ENCODE data around the gene TIMM17B.

TIMM17B gene

DNA sequence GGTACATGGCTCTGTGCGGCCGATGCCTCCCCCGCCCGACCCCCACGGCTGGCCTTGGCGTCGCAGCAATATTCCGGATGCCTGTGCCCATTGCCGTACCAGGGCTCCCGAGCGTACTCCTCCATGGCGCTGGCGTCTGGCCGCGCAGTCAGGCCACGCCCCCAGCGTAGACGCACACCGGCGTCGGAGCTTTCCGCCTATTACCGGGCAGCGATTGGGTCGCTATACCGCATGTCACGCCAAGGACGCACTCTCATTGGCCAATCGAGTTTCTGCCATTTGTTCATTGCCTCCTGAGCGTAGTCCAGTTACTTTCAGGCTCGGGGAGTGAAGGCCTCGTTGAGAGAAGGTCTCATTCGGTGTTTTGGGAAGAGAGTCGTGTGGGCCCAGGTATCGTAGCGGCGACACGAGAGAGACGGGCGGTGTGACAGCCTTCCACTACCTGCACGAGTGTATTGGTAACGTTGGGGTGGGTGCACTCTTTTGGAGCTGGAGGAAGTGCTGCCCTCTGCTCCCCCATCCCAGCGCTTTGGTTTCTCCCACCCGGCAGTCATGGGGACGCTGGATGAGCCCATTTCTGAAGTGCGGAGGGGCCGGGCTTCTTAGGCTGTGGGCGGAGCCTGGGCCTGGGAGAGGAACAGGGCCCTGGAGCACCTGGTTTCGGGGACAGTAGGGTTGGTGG is at the start of gene TIMM17B, which contains the start of gene PQBP1:
TSS of gene TIMM17B (minus strand) at position 144 of the 682 bp plus-strand sequence. CDS start at position 125, 19 bp downstream.
TSS of gene PQBP1 (plus strand) at position 306 of the 682 bp plus-strand sequence. CDS start 580 bp downstream, outside the sequence.
- H4K20me1 ChIP-seq, result peaks cover 33% of the 10 kb centered on the region
- H3K4me1 ChIP-seq, result peaks cover 22% of the 10 kb centered on the region
- peak within 1 kb of the TSS; percentile 89 for H3K27ac ChIP-seq
- H3K4me3 ChIP-seq, result peak within 1 kb of the TSS; percentile 76
- peaks cover 47% of the 10 kb centered on the region for H3K36me3 ChIP-seq
- TF ChIP-seq Cebpa-rat (IDR thresholded peaks at IDR 0.05), result no peak
- peak within 1 kb of the TSS; percentile 74 for H3K4me2 ChIP-seq
- peaks cover 11% of the 10 kb centered on the region; the same call in 1 of the 2 replicates for H3K9me3 ChIP-seq
- H3K9ac ChIP-seq, result peak within 1 kb of the TSS; percentile 87
- peaks cover 20% of the 10 kb centered on the region for H3K27me3 ChIP-seq

GRCh38 chrX:48945517-48946348 is 48.2 kb upstream of the TIMM17B start:
- peaks cover 35% of the 10 kb centered on the region for H3K36me3 ChIP-seq
- H3K4me1 ChIP-seq, result peaks cover 4% of the 10 kb centered on the region
- no peak overlapping the region for H3K9ac ChIP-seq
- H3K27me3 ChIP-seq, result peaks cover 46% of the 10 kb centered on the region
- no peak overlapping the region for H3K4me2 ChIP-seq
- no peak overlapping the region for H3K27ac ChIP-seq
- peaks cover 95% of the 10 kb centered on the region for H4K20me1 ChIP-seq
- H3K9me3 ChIP-seq, result no peaks in the 10 kb centered on the region
- TF ChIP-seq Cebpa-rat (IDR thresholded peaks at IDR 0.05), result no peak
- H3K4me3 ChIP-seq, result no peak overlapping the region

- no peak overlapping the region for H3K9ac ChIP-seq
- H3K36me3 ChIP-seq, result peaks cover 25% of the 10 kb centered on the region
- peaks cover 56% of the 10 kb centered on the region for H3K27me3 ChIP-seq
- H3K27ac ChIP-seq, result no peak overlapping the region
- peaks cover 98% of the 10 kb centered on the region for H4K20me1 ChIP-seq
- peaks cover 32% of the 10 kb centered on the region for H3K4me1 ChIP-seq
- H3K9me3 ChIP-seq, result no peaks in the 10 kb centered on the region
- no peak overlapping the region for H3K4me2 ChIP-seq
- no peak for TF ChIP-seq Cebpa-rat (IDR thresholded peaks at IDR 0.05)
- no peak overlapping the region for H3K4me3 ChIP-seq
Observed at GRCh38 chrX:48942895-48943294, 45.3 kb upstream of the TIMM17B start.

- peaks cover 22% of the 10 kb centered on the region for H3K36me3 ChIP-seq
- H3K4me2 ChIP-seq, result peak overlapping the region; percentile 72
- no peaks in the 10 kb centered on the region for H3K9me3 ChIP-seq
- no peak for TF ChIP-seq Cebpa-rat (IDR thresholded peaks at IDR 0.05)
- no peak overlapping the region for H3K4me3 ChIP-seq
- peaks cover 52% of the 10 kb centered on the region for H3K4me1 ChIP-seq
- H3K27ac ChIP-seq, result 0 out of 2 replicates have a peak overlapping the region, but pooled peaks have one; percentile 13
- no peak overlapping the region; the same call in 1 of the 2 replicates for H3K9ac ChIP-seq
- H3K27me3 ChIP-seq, result peaks cover 63% of the 10 kb centered on the region
- peaks cover 95% of the 10 kb centered on the region for H4K20me1 ChIP-seq
Observed at GRCh38 chrX:48940404-48940955, 42.9 kb upstream of the TIMM17B start.

GRCh38 chrX:48939524-48940228 is 42.1 kb upstream of the TIMM17B start:
- Histone ChIP-seq H3K9ac (no peak overlapping the region; the same call in 1 of the 2 replicates), H3K27ac (0 out of 2 replicates have a peak overlapping the region, but pooled peaks have one; percentile 13), H3K4me3 (no peak overlapping the region), H4K20me1 (peaks cover 87% of the 10 kb centered on the region), H3K4me2 (peak overlapping the region; percentile 72), H3K27me3 (peaks cover 63% of the 10 kb centered on the region), H3K9me3 (no peaks in the 10 kb centered on the region), H3K36me3 (peaks cover 29% of the 10 kb centered on the region), H3K4me1 (peaks cover 52% of the 10 kb centered on the region)
- no peak for TF ChIP-seq Cebpa-rat (IDR thresholded peaks at IDR 0.05)

DNA sequence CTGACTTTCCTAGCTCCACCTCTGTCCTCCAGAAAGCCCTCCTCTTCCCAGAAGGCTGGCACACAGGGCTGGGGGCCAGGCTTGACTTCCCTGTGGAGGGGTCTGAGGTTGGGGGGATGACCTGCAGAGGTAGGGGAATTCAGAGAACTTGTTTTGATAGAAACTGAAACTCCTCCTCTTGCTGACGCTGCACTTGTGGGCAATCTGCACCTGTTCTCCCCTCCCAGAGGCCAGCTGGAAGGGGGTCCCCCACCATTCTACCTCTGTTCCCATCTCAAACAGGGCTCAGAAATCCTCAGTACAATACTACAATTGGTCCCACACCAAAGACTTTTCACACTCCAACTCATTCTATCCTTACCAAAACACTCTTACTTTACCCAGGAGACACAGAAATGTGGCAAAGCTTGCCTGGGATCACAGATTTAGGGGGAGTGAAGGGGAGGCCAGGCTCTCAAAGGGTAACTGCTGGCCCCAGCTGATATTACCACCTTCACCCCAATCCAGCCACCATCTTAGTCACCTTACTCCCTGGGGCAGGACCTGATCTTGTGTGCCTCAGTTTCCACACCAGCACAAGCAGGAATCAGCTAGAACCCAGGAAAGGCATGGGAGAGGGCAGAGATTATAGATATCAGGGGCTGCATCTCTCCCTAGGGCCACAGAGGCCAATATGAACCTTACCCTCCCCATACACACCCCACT is 41.3 kb upstream of the TIMM17B start:
- Histone ChIP-seq H3K27ac (peak overlapping the region; percentile 48), H3K4me1 (peaks cover 52% of the 10 kb centered on the region), H4K20me1 (peaks cover 79% of the 10 kb centered on the region), H3K36me3 (peaks cover 32% of the 10 kb centered on the region), H3K27me3 (peaks cover 60% of the 10 kb centered on the region), H3K4me2 (peak overlapping the region; percentile 72), H3K4me3 (no peak overlapping the region), H3K9me3 (no peaks in the 10 kb centered on the region), H3K9ac (no peak overlapping the region)
- no peak for TF ChIP-seq Cebpa-rat (IDR thresholded peaks at IDR 0.05)

DNA sequence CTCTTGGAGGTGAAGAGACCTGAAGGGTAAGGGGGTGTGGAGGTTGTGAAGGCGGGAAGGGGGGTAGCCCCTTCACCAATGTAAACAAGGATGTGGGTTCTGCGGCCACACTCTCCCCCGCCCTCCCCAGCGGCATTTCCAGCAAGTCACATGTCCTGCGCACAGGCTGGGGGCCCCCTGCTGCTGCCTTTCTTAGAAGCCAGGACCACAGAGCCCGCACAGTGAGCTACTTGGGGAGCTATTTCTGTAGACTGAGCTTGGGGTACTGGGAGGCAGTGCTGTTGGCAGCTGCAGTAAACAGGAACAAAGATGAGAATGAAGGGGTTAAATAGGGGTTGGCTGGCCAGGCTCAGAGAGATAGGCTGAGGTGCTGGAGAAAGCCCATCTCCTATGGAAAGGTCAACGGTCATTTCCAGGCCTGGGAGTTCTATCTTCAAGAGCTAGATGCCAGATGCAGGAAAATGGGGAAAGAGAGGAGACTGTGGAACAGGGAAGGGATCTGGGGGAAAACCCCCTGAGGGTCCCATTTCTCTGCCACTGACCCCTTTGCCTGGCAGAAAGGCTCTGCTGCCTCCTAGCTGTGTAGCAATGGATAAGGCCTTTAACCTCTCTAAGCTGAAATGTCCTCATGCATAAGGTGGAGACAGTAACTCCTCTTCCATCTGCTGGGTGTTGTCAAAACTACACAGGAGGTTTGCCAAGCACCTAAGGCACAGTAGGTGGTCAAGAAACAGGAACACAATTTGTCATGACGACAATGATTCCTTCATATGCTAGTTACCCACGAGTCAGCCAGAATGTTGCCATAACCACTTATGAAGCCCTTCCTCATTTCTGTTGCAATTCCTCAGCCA is 39.7 kb upstream of the TIMM17B start:
- no peak for TF ChIP-seq Cebpa-rat (IDR thresholded peaks at IDR 0.05)
- Histone ChIP-seq H3K9ac (peak overlapping the region; percentile 27), H4K20me1 (peaks cover 63% of the 10 kb centered on the region), H3K4me1 (peaks cover 52% of the 10 kb centered on the region), H3K4me3 (0 out of 2 replicates have a peak overlapping the region, but pooled peaks have one; percentile 9), H3K36me3 (peaks cover 30% of the 10 kb centered on the region), H3K27me3 (peaks cover 46% of the 10 kb centered on the region), H3K27ac (peak overlapping the region; percentile 48), H3K9me3 (peaks cover 7% of the 10 kb centered on the region; the same call in 1 of the 2 replicates), H3K4me2 (peak overlapping the region; percentile 72)

Data from BLaER1 (cell line).